ENCODE measurements around the gene MMD2. TPM values are rescaled to one million over a fixed set of nuclear protein-coding genes. Genes with fewer than 3 reads are reported as not detected.
"Not testable (repeated sequence)": the region's sequence is repeated elsewhere in the genome, so short reads cannot be mapped to it uniquely, and the experiment has no call there.

The MMD2 gene
- total RNA-seq, 1 donor from 2014 or later: not detected

GRCh38 chr7:4973728-4974198, 14.8 kb upstream of the MMD2 start:
- no peaks in the 10 kb centered on the region for H3K9me3 Mint-ChIP-seq
- peak; percentile 99 for DNase-seq
- H3K4me1 Mint-ChIP-seq: peaks cover 12% of the 10 kb centered on the region
- peak overlapping the region; percentile 96 for H3K4me3 Mint-ChIP-seq
- no peaks in the 10 kb centered on the region for H3K27me3 Mint-ChIP-seq
- H3K27ac Mint-ChIP-seq: peak overlapping the region; percentile 94
- H3K36me3 Mint-ChIP-seq (ENCODE audit: low read depth): peaks cover 30% of the 10 kb centered on the region
- intact Hi-C loops (cut with micrococcal nuclease): loop anchor here (1.0 to 10.0 kb wide), 4 partner anchors 72 to 761 kb away; partner anchors contain the start of genes AP5Z1 and RBAK

GRCh38 chr7:4972446-4972845, 13.5 kb upstream of the MMD2 start:
- H3K36me3 Mint-ChIP-seq (ENCODE audit: low read depth): peaks cover 18% of the 10 kb centered on the region
- not testable (repeated sequence) for H3K9me3 Mint-ChIP-seq, H3K4me1 Mint-ChIP-seq, H3K27ac Mint-ChIP-seq, H3K27me3 Mint-ChIP-seq, H3K4me3 Mint-ChIP-seq, DNase-seq
- intact Hi-C loops (cut with micrococcal nuclease): loop anchor here (5.0 to 10.0 kb wide), 2 partner anchors 195 to 762 kb away; partner anchors contain the start of gene AP5Z1

GRCh38 chr7:4965295-4966022, 6.5 kb upstream of the MMD2 start:
- Mint-ChIP-seq H3K9me3 (no peaks in the 10 kb centered on the region), H3K27ac (no peak overlapping the region), H3K36me3 (ENCODE audit: low read depth) (no peaks in the 10 kb centered on the region), H3K4me1 (no peaks in the 10 kb centered on the region), H3K4me3 (no peak overlapping the region), H3K27me3 (no peaks in the 10 kb centered on the region)
- intact Hi-C loops (cut with micrococcal nuclease): no loop called here
- no peak for DNase-seq

- no peak for DNase-seq
- H3K9me3 Mint-ChIP-seq: no peaks in the 10 kb centered on the region
- no peaks in the 10 kb centered on the region for H3K4me1 Mint-ChIP-seq
- no peaks in the 10 kb centered on the region for H3K27me3 Mint-ChIP-seq
- no peak overlapping the region for H3K27ac Mint-ChIP-seq
- intact Hi-C loops (cut with micrococcal nuclease): no loop called here
- no peaks in the 10 kb centered on the region for H3K36me3 Mint-ChIP-seq (ENCODE audit: low read depth)
- H3K4me3 Mint-ChIP-seq: no peak overlapping the region
Measured at GRCh38 chr7:4964506-4964905, 5.5 kb upstream of the MMD2 start.

GRCh38 chr7:4962872-4963775, 4.1 kb upstream of the MMD2 start:
- Mint-ChIP-seq H3K9me3 (no peaks in the 10 kb centered on the region), H3K27me3 (peaks cover 5% of the 10 kb centered on the region), H3K36me3 (ENCODE audit: low read depth) (no peaks in the 10 kb centered on the region), H3K4me1 (no peaks in the 10 kb centered on the region), H3K4me3 (no peak overlapping the region), H3K27ac (no peak overlapping the region)
- no peak for DNase-seq
- intact Hi-C loops (cut with micrococcal nuclease): no loop called here

- H3K27ac Mint-ChIP-seq: no peak overlapping the region
- no peaks in the 10 kb centered on the region for H3K36me3 Mint-ChIP-seq (ENCODE audit: low read depth)
- intact Hi-C loops (cut with micrococcal nuclease): no loop called here
- no peak overlapping the region for H3K4me3 Mint-ChIP-seq
- H3K4me1 Mint-ChIP-seq: no peaks in the 10 kb centered on the region
- DNase-seq: no peak
- H3K27me3 Mint-ChIP-seq: peaks cover 19% of the 10 kb centered on the region
- H3K9me3 Mint-ChIP-seq: no peaks in the 10 kb centered on the region
Measured at GRCh38 chr7:4960363-4960762, 1.4 kb upstream of the MMD2 start.

GRCh38 chr7:4959893-4960292, 906 bp upstream of the MMD2 start:
- H3K36me3 Mint-ChIP-seq (ENCODE audit: low read depth): no peaks in the 10 kb centered on the region
- H3K9me3 Mint-ChIP-seq: no peaks in the 10 kb centered on the region
- H3K4me3 Mint-ChIP-seq: no peak overlapping the region
- DNase-seq: no peak
- H3K4me1 Mint-ChIP-seq: no peaks in the 10 kb centered on the region
- intact Hi-C loops (cut with micrococcal nuclease): no loop called here
- no peak overlapping the region for H3K27ac Mint-ChIP-seq
- H3K27me3 Mint-ChIP-seq: peaks cover 19% of the 10 kb centered on the region

- Mint-ChIP-seq H3K9me3 (no peaks in the 10 kb centered on the region), H3K4me3 (no peak overlapping the region), H3K27ac (no peak overlapping the region), H3K4me1 (no peaks in the 10 kb centered on the region), H3K27me3 (peaks cover 19% of the 10 kb centered on the region), H3K36me3 (ENCODE audit: low read depth) (no peaks in the 10 kb centered on the region)
- no peak for DNase-seq
- intact Hi-C loops (cut with micrococcal nuclease): no loop called here
Measured at GRCh38 chr7:4959306-4959705, 319 bp upstream of the MMD2 start.

GRCh38 chr7:4957847-4958476, 1.0 kb downstream of the MMD2 start:
- Mint-ChIP-seq H3K36me3 (ENCODE audit: low read depth) (no peaks in the 10 kb centered on the region), H3K4me1 (no peaks in the 10 kb centered on the region), H3K4me3 (peak overlapping the region; percentile 17), H3K27ac (no peak overlapping the region), H3K9me3 (no peaks in the 10 kb centered on the region), H3K27me3 (peaks cover 20% of the 10 kb centered on the region)
- intact Hi-C loops (cut with micrococcal nuclease): no loop called here
- DNase-seq: no peak

- DNase-seq: no peak
- no peak overlapping the region for H3K27ac Mint-ChIP-seq
- no peaks in the 10 kb centered on the region for H3K36me3 Mint-ChIP-seq (ENCODE audit: low read depth)
- peaks cover 6% of the 10 kb centered on the region for H3K27me3 Mint-ChIP-seq
- no peaks in the 10 kb centered on the region for H3K4me1 Mint-ChIP-seq
- intact Hi-C loops (cut with micrococcal nuclease): no loop called here
- H3K9me3 Mint-ChIP-seq: peaks cover 4% of the 10 kb centered on the region
- no peak overlapping the region for H3K4me3 Mint-ChIP-seq
Measured at GRCh38 chr7:4951903-4952636, 6.9 kb downstream of the MMD2 start.

- intact Hi-C loops (cut with micrococcal nuclease): no loop called here
- H3K9me3 Mint-ChIP-seq: peaks cover 4% of the 10 kb centered on the region
- peaks cover 2% of the 10 kb centered on the region for H3K27me3 Mint-ChIP-seq
- H3K27ac Mint-ChIP-seq: no peak overlapping the region
- H3K4me3 Mint-ChIP-seq: no peak overlapping the region
- no peak for DNase-seq
- no peaks in the 10 kb centered on the region for H3K4me1 Mint-ChIP-seq
- no peaks in the 10 kb centered on the region for H3K36me3 Mint-ChIP-seq (ENCODE audit: low read depth)
Measured at GRCh38 chr7:4951304-4951703, 7.7 kb downstream of the MMD2 start.

- Mint-ChIP-seq H3K27me3 (peaks cover 2% of the 10 kb centered on the region), H3K4me1 (no peaks in the 10 kb centered on the region), H3K27ac (no peak overlapping the region), H3K9me3 (peaks cover 4% of the 10 kb centered on the region), H3K4me3 (no peak overlapping the region), H3K36me3 (ENCODE audit: low read depth) (no peaks in the 10 kb centered on the region)
- DNase-seq: no peak
- intact Hi-C loops (cut with micrococcal nuclease): no loop called here
Measured at GRCh38 chr7:4948402-4948801, 10.6 kb downstream of the MMD2 start.

GRCh38 chr7:4945949-4946348, 13.0 kb downstream of the MMD2 start:
- Mint-ChIP-seq H3K9me3 (peaks cover 4% of the 10 kb centered on the region), H3K4me3 (no peak overlapping the region), H3K36me3 (ENCODE audit: low read depth) (no peaks in the 10 kb centered on the region), H3K27ac (no peak overlapping the region), H3K27me3 (no peaks in the 10 kb centered on the region), H3K4me1 (no peaks in the 10 kb centered on the region)
- intact Hi-C loops (cut with micrococcal nuclease): no loop called here
- no peak for DNase-seq

Data from activated CD4-positive, alpha-beta T cell treated with anti-CD3 and anti-CD28 coated beads, Interleukin-2, amount 10 ng/mL, durations not matched to agents 24 days and 14 days (primary cell).